Upper lobe of right lung (tissue), 1 donor: ENCODE results near the gene EGFL6. TPM values are rescaled to one million over a fixed set of nuclear protein-coding genes. Genes with fewer than 3 reads are reported as not detected.

ENCODE experiments used
- ATAC-seq: fragments of 200-7000 bp; cut with Tn5 transposase; one replicate; pipeline ENCODE4 v1.9.1; 2020; ENCODE audit warnings: mild to moderate bottlenecking, moderate library complexity
- DNase-seq: peaks from one replicate; pipeline ENCODE4 v3.0.0-alpha.2; 2020
- H3K27ac ChIP-seq: fragments of 200-600 bp; one replicate; pipeline ENCODE4 v1.8.0; 2022
- H3K27me3 ChIP-seq: fragments of 200-600 bp; one replicate; pipeline ENCODE4 v1.8.0; 2022; ENCODE audit warnings: mild to moderate bottlenecking
- H3K36me3 ChIP-seq: fragments of 200-600 bp; one replicate; pipeline ENCODE4 v1.8.0; 2022
- H3K4me1 ChIP-seq: fragments of 200-600 bp; one replicate; pipeline ENCODE4 v1.8.0; 2022
- H3K4me3 ChIP-seq: fragments of 200-600 bp; one replicate; pipeline ENCODE4 v1.8.0; 2022; ENCODE audit warnings: mild to moderate bottlenecking
- H3K9me3 ChIP-seq: fragments of 200-600 bp; one replicate; pipeline ENCODE4 v1.8.0; 2022
- intact Hi-C: fragments of 100-400 bp; cut with DNase I; formaldehyde crosslinking; loops from one replicate; pipeline ENCODE4 v1.11.0; 2022
- total RNA-seq: library from RNA; stranded (reverse); fragmentation: NEBNext Ultra II Directional; extraction: Animal tissue kit (Norgen Biotek cat#: 25700); gene quantifications from one replicate; pipeline ENCODE4 v1.2.1, GENCODE V29; 2021
- TF ChIP-seq, protein P1 (sequence below): fragments of 200-600 bp; IDR thresholded peaks from one replicate; pipeline ENCODE4 v1.8.0; 2022; ENCODE audit warnings: antibody characterized with exemption
- donor health status: DM: no; HTN: yes; CAD: no; lungs with severe emphysema.

The EGFL6 gene
- total RNA-seq, 1 donor from 2014 or later = 10.1 TPM

DNA sequence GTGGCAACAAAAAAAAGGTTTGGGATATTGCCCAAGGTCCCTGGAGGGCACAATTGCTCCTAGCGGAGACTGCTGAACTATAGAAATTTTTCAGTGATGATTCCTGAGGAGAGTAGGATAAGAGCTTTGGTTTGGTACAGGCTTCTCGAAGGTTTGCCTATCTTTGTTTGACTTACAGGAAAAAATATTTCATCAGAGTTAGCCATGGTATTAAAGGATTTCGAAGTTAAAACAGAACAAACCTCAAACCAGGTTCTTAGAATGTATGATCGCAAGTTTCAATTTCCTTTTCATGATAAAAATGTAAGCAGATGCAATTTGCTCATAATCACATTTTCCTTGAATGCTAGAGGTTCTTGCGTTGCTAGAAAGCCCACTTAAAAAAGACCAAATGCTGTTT is 1.7 kb downstream of the EGFL6 start:
- TF ChIP-seq, protein P1, sequence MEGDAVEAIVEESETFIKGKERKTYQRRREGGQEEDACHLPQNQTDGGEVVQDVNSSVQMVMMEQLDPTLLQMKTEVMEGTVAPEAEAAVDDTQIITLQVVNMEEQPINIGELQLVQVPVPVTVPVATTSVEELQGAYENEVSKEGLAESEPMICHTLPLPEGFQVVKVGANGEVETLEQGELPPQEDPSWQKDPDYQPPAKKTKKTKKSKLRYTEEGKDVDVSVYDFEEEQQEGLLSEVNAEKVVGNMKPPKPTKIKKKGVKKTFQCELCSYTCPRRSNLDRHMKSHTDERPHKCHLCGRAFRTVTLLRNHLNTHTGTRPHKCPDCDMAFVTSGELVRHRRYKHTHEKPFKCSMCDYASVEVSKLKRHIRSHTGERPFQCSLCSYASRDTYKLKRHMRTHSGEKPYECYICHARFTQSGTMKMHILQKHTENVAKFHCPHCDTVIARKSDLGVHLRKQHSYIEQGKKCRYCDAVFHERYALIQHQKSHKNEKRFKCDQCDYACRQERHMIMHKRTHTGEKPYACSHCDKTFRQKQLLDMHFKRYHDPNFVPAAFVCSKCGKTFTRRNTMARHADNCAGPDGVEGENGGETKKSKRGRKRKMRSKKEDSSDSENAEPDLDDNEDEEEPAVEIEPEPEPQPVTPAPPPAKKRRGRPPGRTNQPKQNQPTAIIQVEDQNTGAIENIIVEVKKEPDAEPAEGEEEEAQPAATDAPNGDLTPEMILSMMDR = no peak
- Histone ChIP-seq H3K4me3 (no peak overlapping the region), H3K27me3 (no peaks in the 10 kb centered on the region), H3K27ac (no peak overlapping the region), H3K4me1 (no peaks in the 10 kb centered on the region), H3K9me3 (no peaks in the 10 kb centered on the region), H3K36me3 (no peaks in the 10 kb centered on the region)
- intact Hi-C loops = no loop called here
- DNase-seq (no peak), ATAC-seq (no peak)

DNA sequence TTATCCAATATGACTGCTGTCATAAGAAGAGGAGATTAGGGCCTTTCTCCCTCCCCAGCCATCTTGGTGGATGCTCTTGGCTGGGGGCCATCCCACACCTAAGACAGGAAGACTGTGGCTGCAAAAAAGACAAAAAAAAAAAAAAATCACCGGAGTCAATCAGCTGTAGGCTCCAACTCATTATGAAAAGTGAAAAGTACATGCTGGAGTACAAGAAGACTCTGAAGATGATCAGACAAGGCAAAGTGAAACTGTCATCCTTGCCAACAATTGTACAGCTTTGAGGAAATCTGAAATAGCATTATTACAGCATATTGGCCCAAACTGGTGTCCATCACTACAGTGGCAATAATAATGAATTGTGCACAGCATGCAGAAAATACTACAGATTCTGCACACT is 5.2 kb downstream of the EGFL6 start:
- intact Hi-C loops = no loop called here
- no peak overlapping the region for H3K27ac ChIP-seq
- no peaks in the 10 kb centered on the region for H3K4me1 ChIP-seq
- H3K27me3 ChIP-seq = no peaks in the 10 kb centered on the region
- no peaks in the 10 kb centered on the region for H3K9me3 ChIP-seq
- H3K4me3 ChIP-seq = no peak overlapping the region
- H3K36me3 ChIP-seq = no peaks in the 10 kb centered on the region
- ATAC-seq (no peak), DNase-seq (no peak)
- TF ChIP-seq, protein P1 = no peak

DNA sequence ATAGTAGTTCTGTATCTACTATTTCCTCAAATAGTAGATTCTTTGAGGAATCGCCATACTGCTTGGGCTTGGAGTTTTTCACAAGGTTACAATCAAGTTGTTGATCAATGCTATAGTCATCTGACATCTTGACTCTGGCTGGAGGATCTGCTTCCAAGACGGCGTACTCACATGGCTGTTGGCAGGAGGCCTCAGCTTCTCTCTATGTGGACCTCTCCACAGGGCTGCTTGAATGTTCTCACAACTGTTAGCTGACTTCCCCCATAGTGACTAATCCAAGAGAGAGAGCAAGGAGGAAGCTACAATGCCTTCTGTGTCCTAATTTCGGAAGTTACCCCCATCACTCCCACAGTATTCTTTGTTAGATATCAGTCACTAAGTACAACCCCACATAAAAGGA is 10.3 kb downstream of the EGFL6 start:
- TF ChIP-seq, protein P1 = no peak
- no peaks in the 10 kb centered on the region for H3K36me3 ChIP-seq
- no peaks in the 10 kb centered on the region for H3K27me3 ChIP-seq
- no peaks in the 10 kb centered on the region for H3K4me1 ChIP-seq
- intact Hi-C loops = no loop called here
- H3K27ac ChIP-seq = no peak overlapping the region
- DNase-seq = no peak
- H3K9me3 ChIP-seq = no peaks in the 10 kb centered on the region
- H3K4me3 ChIP-seq = no peak overlapping the region
- no peak for ATAC-seq

DNA sequence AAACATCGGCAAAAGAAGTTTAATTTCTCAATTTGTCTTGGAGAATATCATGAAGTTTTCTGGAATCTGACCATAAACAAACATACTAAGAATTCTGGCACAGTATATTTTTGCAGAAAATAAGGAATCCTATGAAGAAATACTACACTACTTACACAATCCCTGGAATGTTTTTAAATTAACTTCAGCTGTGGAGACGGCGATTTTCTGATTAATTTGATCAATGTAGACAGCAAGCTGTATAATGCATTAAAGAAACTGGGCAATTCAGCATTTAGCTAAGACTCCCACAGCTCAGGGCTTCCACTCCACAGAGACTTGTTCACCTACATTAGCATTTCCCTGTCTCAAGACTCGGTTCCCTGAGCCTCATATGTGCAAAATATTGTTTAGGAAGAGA is 12.2 kb downstream of the EGFL6 start:
- Histone ChIP-seq H3K9me3 (no peaks in the 10 kb centered on the region), H3K27ac (no peak overlapping the region), H3K4me3 (no peak overlapping the region), H3K4me1 (no peaks in the 10 kb centered on the region), H3K36me3 (no peaks in the 10 kb centered on the region), H3K27me3 (no peaks in the 10 kb centered on the region)
- no peak for DNase-seq
- ATAC-seq = no peak
- TF ChIP-seq, protein P1 = no peak
- intact Hi-C loops = no loop called here

DNA sequence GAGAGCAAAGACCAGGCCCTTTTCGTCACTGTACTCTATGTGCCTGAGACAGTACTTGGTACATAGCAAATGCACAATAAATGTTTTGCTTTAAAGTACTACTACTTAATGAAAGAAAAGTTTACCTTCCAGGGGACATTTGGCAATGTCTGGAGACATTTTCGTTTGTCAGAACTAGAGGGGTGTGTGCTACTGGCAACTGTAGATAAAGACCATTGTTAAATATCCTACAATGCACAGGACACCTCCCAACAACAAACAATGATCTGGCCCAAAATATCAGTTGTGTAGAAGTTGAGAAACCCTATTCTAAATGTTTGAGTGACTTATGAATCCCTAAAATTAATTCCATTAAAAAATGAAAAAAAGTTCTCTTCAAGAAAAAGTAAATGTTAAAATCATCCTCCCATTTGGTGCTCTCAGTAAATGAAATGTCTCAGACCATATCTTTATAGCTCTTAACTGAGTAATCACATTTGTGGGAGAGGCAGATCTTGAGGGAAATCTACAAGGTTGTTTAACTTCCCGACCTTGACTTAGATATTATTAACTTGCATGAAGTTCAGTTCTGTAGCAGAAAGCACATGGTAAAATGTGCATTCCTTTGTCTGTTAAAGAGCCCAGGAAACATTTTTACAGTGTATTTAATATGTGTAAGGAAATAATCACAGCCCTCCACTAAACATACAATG is 18.5 kb downstream of the EGFL6 start:
- intact Hi-C loops = no loop called here

More for the DNA sequence above, 18.5 kb downstream of the EGFL6 start:
- no peak overlapping the region for H3K4me3 ChIP-seq
- no peaks in the 10 kb centered on the region for H3K9me3 ChIP-seq
- H3K4me1 ChIP-seq = no peaks in the 10 kb centered on the region
- DNase-seq = no peak
- TF ChIP-seq, protein P1 = no peak
- H3K36me3 ChIP-seq = no peaks in the 10 kb centered on the region
- no peak overlapping the region for H3K27ac ChIP-seq
- H3K27me3 ChIP-seq = no peaks in the 10 kb centered on the region
- ATAC-seq = no peak
